ENCODE measurements around the gene GPATCH2L. TPM values are rescaled to one million over a fixed set of nuclear protein-coding genes. Genes with fewer than 3 reads are reported as not detected.

GPATCH2L gene
- total RNA-seq, 1 donor = 47.9 TPM

- TF ChIP-seq CTCF (IDR thresholded peaks at IDR 0.05; ENCODE audit: insufficient read depth, low read length) = no peak
- no peak overlapping the region for H3K4me3 ChIP-seq (ENCODE audit: low read depth, low read length)
- DNase-seq (ENCODE audit: low read depth) = no peak
Observed at GRCh38 chr14:76125511-76125910, 26.2 kb upstream of the GPATCH2L start.

DNA sequence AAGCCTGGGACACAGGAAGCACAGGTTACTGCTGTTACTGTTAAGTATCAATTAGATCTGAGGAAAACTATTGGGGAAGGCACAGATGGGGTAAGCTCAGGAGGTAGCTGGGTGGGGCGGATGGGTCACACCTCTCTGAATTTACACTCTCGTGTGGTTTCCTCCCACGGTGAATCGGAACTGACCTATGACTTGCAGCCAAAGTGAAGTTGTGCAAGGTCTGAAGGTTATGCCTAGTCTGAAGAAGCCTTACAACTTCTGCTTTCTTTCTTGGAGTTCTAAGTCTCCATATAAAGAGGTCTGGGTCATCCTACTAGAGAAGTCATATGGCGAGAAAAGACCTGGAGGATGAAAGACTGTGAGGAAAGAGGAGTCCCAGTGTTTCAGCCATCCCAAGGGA lies 25.6 kb upstream of the GPATCH2L start:
- DNase-seq (ENCODE audit: low read depth) = no peak
- no peak for TF ChIP-seq CTCF (IDR thresholded peaks at IDR 0.05; ENCODE audit: insufficient read depth, low read length)
- no peak overlapping the region for H3K4me3 ChIP-seq (ENCODE audit: low read depth, low read length)

DNA sequence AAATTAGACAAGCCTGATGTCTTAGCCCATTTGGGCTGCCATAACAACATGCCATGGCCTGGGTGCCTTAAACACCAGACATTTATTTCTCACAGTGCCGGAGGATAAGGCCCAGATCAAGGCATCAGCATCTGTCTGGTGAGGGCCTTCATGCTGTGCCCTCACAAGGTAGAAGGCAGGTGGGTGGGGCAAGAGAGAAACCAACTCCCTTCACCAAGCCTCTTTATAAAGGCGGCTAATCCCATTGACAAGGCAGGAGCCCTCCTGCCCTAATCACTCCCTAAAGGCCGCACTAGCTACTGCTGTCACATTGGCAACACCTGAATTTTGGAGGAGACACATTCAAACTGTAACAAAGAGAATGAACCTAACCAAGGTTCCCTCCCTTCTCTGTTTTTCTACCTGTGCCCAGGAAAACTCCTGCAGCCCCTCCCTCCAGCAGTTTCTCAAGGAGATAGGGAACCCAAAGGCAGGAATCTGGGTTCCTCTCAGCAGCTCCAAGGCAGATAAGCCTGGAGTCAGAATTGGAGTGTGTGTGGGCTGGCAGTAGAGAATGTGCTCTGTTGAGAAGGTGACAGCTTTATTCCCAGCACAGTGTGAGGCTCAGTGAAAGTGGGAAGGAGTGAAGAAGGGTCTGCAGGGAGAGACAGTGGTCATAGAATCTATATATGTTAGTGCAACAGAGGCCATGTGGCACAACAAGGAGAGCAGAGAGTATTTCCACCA lies 21.7 kb upstream of the GPATCH2L start:
- no peak for TF ChIP-seq CTCF (IDR thresholded peaks at IDR 0.05; ENCODE audit: insufficient read depth, low read length)
- no peak for DNase-seq (ENCODE audit: low read depth)
- no peak overlapping the region for H3K4me3 ChIP-seq (ENCODE audit: low read depth, low read length)

GRCh38 chr14:76131071-76131965 lies 20.4 kb upstream of the GPATCH2L start:
- no peak overlapping the region for H3K4me3 ChIP-seq (ENCODE audit: low read depth, low read length)
- DNase-seq (ENCODE audit: low read depth) = no peak
- no peak for TF ChIP-seq CTCF (IDR thresholded peaks at IDR 0.05; ENCODE audit: insufficient read depth, low read length)

- no peak for TF ChIP-seq CTCF (IDR thresholded peaks at IDR 0.05; ENCODE audit: insufficient read depth, low read length)
- DNase-seq (ENCODE audit: low read depth) = peak; percentile 39
- no peak overlapping the region for H3K4me3 ChIP-seq (ENCODE audit: low read depth, low read length)
Observed at GRCh38 chr14:76133103-76133502, 18.6 kb upstream of the GPATCH2L start.

DNA sequence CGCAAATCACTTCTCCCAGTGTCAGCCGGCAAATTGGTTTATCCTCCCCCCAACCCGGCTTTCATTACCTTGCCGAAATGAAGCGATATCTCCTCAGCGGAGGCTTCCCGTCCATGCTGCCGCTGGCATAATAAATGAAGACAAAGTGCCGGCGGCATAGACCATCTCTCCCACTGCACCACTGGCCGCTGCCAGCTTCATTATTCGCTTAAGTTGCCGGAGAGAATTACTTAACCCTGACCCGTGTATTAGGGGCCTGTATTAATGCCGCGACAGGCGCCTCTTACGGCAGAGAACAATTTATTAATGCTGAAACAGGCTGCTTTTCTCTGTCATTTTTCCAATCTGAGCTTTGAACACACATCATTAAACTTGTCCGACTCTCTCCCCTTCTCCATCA lies 17.5 kb upstream of the GPATCH2L start:
- H3K4me3 ChIP-seq (ENCODE audit: low read depth, low read length) = no peak overlapping the region
- no peak for TF ChIP-seq CTCF (IDR thresholded peaks at IDR 0.05; ENCODE audit: insufficient read depth, low read length)
- no peak for DNase-seq (ENCODE audit: low read depth)
